GM23338 (cell line): ENCODE results near the gene CDK5R2. TPM values are rescaled to one million over a fixed set of nuclear protein-coding genes. Genes with fewer than 3 reads are reported as not detected.

ENCODE experiments used
- ATAC-seq: fragments of 200-7000 bp; cut with Tn5 transposase; 3 replicates; pipeline ENCODE4 v1.9.1; 2020
- DNase-seq: peaks from one replicate; pipeline ENCODE4 v3.0.0-alpha.2; 2015; ENCODE audit warnings: low spot score
- H2AFZ ChIP-seq: fragments of 200-600 bp; sonication (generic); 2 replicates; pipeline ENCODE4 v1.8.0; 2016; ENCODE audit warnings: antibody characterized with exemption, mild to moderate bottlenecking, moderate library complexity
- H3F3A ChIP-seq: fragments of 200-600 bp; sonication (generic); replicated peaks from 2 replicates; pipeline ENCODE4 v1.8.0; 2017; ENCODE audit warnings: antibody characterized with exemption, mixed run types, low read depth
- H3K27ac ChIP-seq: fragments of 200-600 bp; sonication (generic); 2 replicates; pipeline ENCODE4 v1.6.1; 2016; ENCODE audit warnings: low read depth
- H3K27me3 ChIP-seq: fragments of 200-600 bp; sonication (generic); 2 replicates; pipeline ENCODE4 v1.8.0; 2016; ENCODE audit warnings: mild to moderate bottlenecking, mixed run types, moderate library complexity; ENCODE audit not compliant: insufficient read depth
- H3K36me3 ChIP-seq: fragments of 200-600 bp; sonication (generic); 2 replicates; pipeline ENCODE4 v1.8.0; 2016; ENCODE audit warnings: mild to moderate bottlenecking; ENCODE audit not compliant: insufficient read depth
- H3K4me1 ChIP-seq: fragments of 200-600 bp; sonication (generic); 2 replicates; pipeline ENCODE4 v1.8.0; 2016; ENCODE audit warnings: mild to moderate bottlenecking, moderate library complexity; ENCODE audit not compliant: insufficient read depth
- H3K4me2 ChIP-seq: fragments of 200-600 bp; sonication (generic); 2 replicates; pipeline ENCODE4 v1.7.1; 2017; ENCODE audit warnings: mixed run types
- H3K4me3 ChIP-seq: fragments of 200-600 bp; sonication (generic); 2 replicates; pipeline ENCODE4 v1.6.1; 2016; ENCODE audit warnings: mixed run types
- H3K79me2 ChIP-seq: fragments of 200-600 bp; sonication (generic); replicated peaks from 2 replicates; pipeline ENCODE4 v1.8.0; 2017; ENCODE audit warnings: mild to moderate bottlenecking; ENCODE audit not compliant: insufficient read depth
- H3K9me2 ChIP-seq: fragments of 200-600 bp; sonication (generic); 2 replicates; pipeline ENCODE4 v1.8.0; 2017; ENCODE audit not compliant: insufficient read depth
- H4K20me1 ChIP-seq: fragments of 200-600 bp; sonication (generic); replicated peaks from 2 replicates; pipeline ENCODE4 v1.8.0; 2017; ENCODE audit warnings: mild to moderate bottlenecking; ENCODE audit not compliant: insufficient read depth
- H3K27ac Mint-ChIP-seq: 2 replicates; pipeline ENCODE4 v1.8.0; 2020; ENCODE audit warnings: inconsistent platforms, mild to moderate bottlenecking, moderate library complexity, mixed read lengths
- H3K27me3 Mint-ChIP-seq: 3 replicates; pipeline ENCODE4 v1.8.0; 2022; ENCODE audit warnings: low read depth, mild to moderate bottlenecking, moderate library complexity, mixed read lengths, inconsistent platforms; ENCODE audit not compliant: insufficient read depth, poor library complexity
- H3K36me3 Mint-ChIP-seq: 3 replicates; pipeline ENCODE4 v1.8.0; 2021; ENCODE audit warnings: low read depth, mild to moderate bottlenecking, inconsistent platforms, moderate library complexity, mixed read lengths
- H3K4me1 Mint-ChIP-seq: 3 replicates; pipeline ENCODE4 v1.8.0; 2020; ENCODE audit warnings: mild to moderate bottlenecking, inconsistent platforms, mixed read lengths
- H3K4me3 Mint-ChIP-seq: 3 replicates; pipeline ENCODE4 v1.8.0; 2021; ENCODE audit warnings: moderate library complexity, mild to moderate bottlenecking, inconsistent platforms, mixed read lengths
- H3K9me3 Mint-ChIP-seq: 3 replicates; pipeline ENCODE4 v1.8.0; 2020; ENCODE audit warnings: moderate library complexity, mild to moderate bottlenecking, inconsistent platforms, mixed read lengths
- CREB1 ChIP-seq: fragments of 250-450 bp; sonication (Bioruptor Pico); IDR thresholded peaks from 2 replicates; pipeline ENCODE4 v1.5.0; 2020; ENCODE audit warnings: low read depth, mild to moderate bottlenecking, moderate library complexity
- ETS1 ChIP-seq: IDR thresholded peaks from 2 replicates; pipeline ENCODE4 v1.6.1; 2016; ENCODE audit warnings: antibody characterized with exemption
- EZH2 ChIP-seq: fragments of 200-600 bp; sonication (generic); IDR thresholded peaks from one replicate; pipeline ENCODE4 v1.8.0; 2017; ENCODE audit warnings: antibody characterized with exemption, mild to moderate bottlenecking, low read depth; ENCODE audit not compliant: unreplicated experiment
- EZH2phosphoT487 ChIP-seq: fragments of 200-600 bp; sonication (generic); IDR thresholded peaks from one replicate; pipeline ENCODE4 v1.8.1; 2018; ENCODE audit warnings: antibody characterized with exemption; ENCODE audit not compliant: unreplicated experiment
- JUNB ChIP-seq: IDR thresholded peaks from one replicate; pipeline ENCODE4 v1.6.1; 2016; ENCODE audit warnings: antibody characterized with exemption; ENCODE audit not compliant: unreplicated experiment
- NANOG ChIP-seq: IDR thresholded peaks from 2 replicates; pipeline ENCODE4 v1.6.1; 2016; ENCODE audit warnings: antibody characterized with exemption, borderline replicate concordance
- POLR2AphosphoS5 ChIP-seq: IDR thresholded peaks from 2 replicates; pipeline ENCODE4 v1.6.1; 2016; ENCODE audit warnings: antibody characterized with exemption, low read depth
- REST ChIP-seq: IDR thresholded peaks from one replicate; pipeline ENCODE4 v1.6.1; 2018; ENCODE audit warnings: antibody characterized with exemption; ENCODE audit not compliant: unreplicated experiment
- STAT1 ChIP-seq: IDR thresholded peaks from one replicate; pipeline ENCODE4 v1.6.1; 2016; ENCODE audit warnings: antibody characterized with exemption; ENCODE audit not compliant: unreplicated experiment
- ZNF114 ChIP-seq: fragments of 250-450 bp; sonication (Bioruptor Pico); IDR thresholded peaks from 2 replicates; pipeline ENCODE4 v1.5.0; 2020; ENCODE audit warnings: mild to moderate bottlenecking, moderate library complexity
- ZNF331 ChIP-seq: fragments of 250-450 bp; sonication (Bioruptor Pico); IDR thresholded peaks from 2 replicates; pipeline ENCODE4 v1.5.0; 2020; ENCODE audit warnings: low read depth, mild to moderate bottlenecking, moderate library complexity
- ZNF462 ChIP-seq: fragments of 250-450 bp; sonication (Bioruptor Pico); IDR thresholded peaks from 2 replicates; pipeline ENCODE4 v1.5.0; 2020; ENCODE audit warnings: mild to moderate bottlenecking, moderate library complexity
- polyA plus RNA-seq: library from polyadenylated mRNA; unstranded; fragments of >200 nt; fragmentation: Nextera tagmentation; extraction: Ambion mirVana; gene quantifications from 2 replicates; pipeline ENCODE4 v1.2.1, GENCODE V29; 2016
- total RNA-seq: library from RNA; depleted of rRNA; stranded (reverse); fragments of >200 nt; shearing (Covaris generic); gene quantifications from 2 replicates; pipeline ENCODE4 v1.2.3, GENCODE V29; 2014

Gene CDK5R2
- total and polyA plus RNA-seq, 2 experiments from 2014 or later, result 0.56 TPM; not detected in 1

- no peak for DNase-seq
- H3K79me2 ChIP-seq, result no peaks in the 10 kb centered on the region
- Mint-ChIP-seq H3K4me1 (peaks cover 17% of the 10 kb centered on the region), H3K27ac (no peak within 1 kb of the TSS), H3K36me3 (no peaks in the 10 kb centered on the region; the same call in 2 of the 3 replicates), H3K27me3 (peaks cover 94% of the 10 kb centered on the region), H3K4me3 (peak within 1 kb of the TSS; percentile 69), H3K9me3 (peaks cover 3% of the 10 kb centered on the region; the same call in 1 of the 3 replicates)
- peaks cover 98% of the 10 kb centered on the region for H3K27me3 ChIP-seq
- H3K4me1 ChIP-seq, result peaks cover 27% of the 10 kb centered on the region; the same call in 1 of the 2 replicates
- H4K20me1 ChIP-seq, result peaks cover 18% of the 10 kb centered on the region
- no peaks in the 10 kb centered on the region for H3K36me3 ChIP-seq
- H3K4me3 ChIP-seq, result peak within 1 kb of the TSS; percentile 51
- H3F3A ChIP-seq, result 0 out of 2 replicates have a peak, but pooled peaks cover 4% of the 10 kb centered on the region
- no peak for ATAC-seq
- no peak within 1 kb of the TSS for H3K27ac ChIP-seq
- H2AFZ ChIP-seq, result peak within 1 kb of the TSS; percentile 86
- no peaks in the 10 kb centered on the region for H3K9me2 ChIP-seq
- no peak for TF ChIP-seq ETS1
- TF ChIP-seq ZNF462 (CRISPR knock-in tag), result no peak
- TF ChIP-seq REST, result no peak
- TF ChIP-seq ZNF114, result no peak
- no peak for TF ChIP-seq NANOG
- no peak for TF ChIP-seq POLR2AphosphoS5
- TF ChIP-seq CREB1 (CRISPR knock-in tag), result no peak
- no peak for TF ChIP-seq JUNB
- no peak for TF ChIP-seq STAT1
- no peak for TF ChIP-seq EZH2phosphoT487
- no peak for TF ChIP-seq ZNF331 (CRISPR knock-in tag)
- no peak for TF ChIP-seq EZH2
- H3K4me2 ChIP-seq, result peak within 1 kb of the TSS; percentile 81
Observed at GRCh38 chr2:218985021-218985324, 25.5 kb downstream of the CDK5R2 start, which contains the start of gene FEV. Gene FEV (minus strand): TSS chr2:218985184. CDS start chr2:218985075, 109 bp downstream.
